Measurements from ENCODE around the gene CTXN2.

GRCh38 chr15:48177383-48177765 is 14.1 kb upstream of the CTXN2 start:
- TF ChIP-seq EZH2phosphoT487 (IDR thresholded peaks at IDR 0.05; ENCODE audit: insufficient read depth, low read depth) (no peak), EZH2 (IDR thresholded peaks at IDR 0.05; ENCODE audit: insufficient read depth, poor library complexity, severe bottlenecking) (no peak)
